ENCODE data around the gene MCOLN2. TPM values are rescaled to one million over a fixed set of nuclear protein-coding genes. Genes with fewer than 3 reads are reported as not detected.
"Not testable (repeated sequence)": the region's sequence is repeated elsewhere in the genome, so short reads cannot be mapped to it uniquely, and the experiment has no call there.

Gene MCOLN2
- total and polyA plus RNA-seq, 4 donors: 0.16 to 0.28 (median 0.25) TPM; not detected in 1

GRCh38 chr1:84908746-84909464 lies 88.0 kb downstream of the MCOLN2 start:
- not testable (repeated sequence) for H3K9ac ChIP-seq (ENCODE audit: low read depth in 1 of 2, low read length in 2 of 2); H3K27ac ChIP-seq (ENCODE audit: low read depth in 1 of 2, low read length in 2 of 2); DNase-seq (ENCODE audit: low spot score); H3K9me3 ChIP-seq (ENCODE audit: control insufficient read depth in 4 of 4, low read length in 3 of 4); H3K36me3 ChIP-seq (ENCODE audit: control insufficient read depth in 4 of 4, insufficient read depth in 3 of 4, low read depth in 1 of 4, low read length in 3 of 4); H3K4me1 ChIP-seq (ENCODE audit: control insufficient read depth in 4 of 4, insufficient read depth in 4 of 4, low read length in 3 of 4); H3K27me3 ChIP-seq (ENCODE audit: control insufficient read depth in 4 of 4, insufficient read depth in 4 of 4, low read length in 3 of 4); H3K4me3 ChIP-seq (ENCODE audit: low read depth in 1 of 3, low read length in 3 of 3)
- WGBS: 81% methylated on average over 4 of the region's 4 CpGs

GRCh38 chr1:84907095-84907827 lies 89.7 kb downstream of the MCOLN2 start:
- TF ChIP-seq HNF4A (conservative IDR thresholded peaks at IDR 0.05): no peak
- Histone ChIP-seq H3K4me3 (ENCODE audit: low read depth in 1 of 3, low read length in 3 of 3) (no peak overlapping the region), H3K9ac (ENCODE audit: low read depth in 1 of 2, low read length in 2 of 2) (no peak overlapping the region), H3K4me1 (ENCODE audit: control insufficient read depth in 4 of 4, insufficient read depth in 4 of 4, low read length in 3 of 4) (no peaks in the 10 kb centered on the region), H3K9me3 (ENCODE audit: control insufficient read depth in 4 of 4, low read length in 3 of 4) (no peaks in the 10 kb centered on the region), H3K27ac (ENCODE audit: low read depth in 1 of 2, low read length in 2 of 2) (no peak overlapping the region), H3K27me3 (ENCODE audit: control insufficient read depth in 4 of 4, insufficient read depth in 4 of 4, low read length in 3 of 4) (no peaks in the 10 kb centered on the region), H3K36me3 (ENCODE audit: control insufficient read depth in 4 of 4, insufficient read depth in 3 of 4, low read depth in 1 of 4, low read length in 3 of 4) (no peaks in the 10 kb centered on the region)
- no peak for DNase-seq (ENCODE audit: low spot score)
- 76% methylated on average over 6 of the region's 6 CpGs for WGBS

- not testable (repeated sequence) for H3K36me3 ChIP-seq (ENCODE audit: control insufficient read depth in 4 of 4, insufficient read depth in 3 of 4, low read depth in 1 of 4, low read length in 3 of 4); H3K9me3 ChIP-seq (ENCODE audit: control insufficient read depth in 4 of 4, low read length in 3 of 4); H3K27ac ChIP-seq (ENCODE audit: low read depth in 1 of 2, low read length in 2 of 2); DNase-seq (ENCODE audit: low spot score); H3K4me3 ChIP-seq (ENCODE audit: low read depth in 1 of 3, low read length in 3 of 3); H3K4me1 ChIP-seq (ENCODE audit: control insufficient read depth in 4 of 4, insufficient read depth in 4 of 4, low read length in 3 of 4); H3K27me3 ChIP-seq (ENCODE audit: control insufficient read depth in 4 of 4, insufficient read depth in 4 of 4, low read length in 3 of 4); H3K9ac ChIP-seq (ENCODE audit: low read depth in 1 of 2, low read length in 2 of 2)
- WGBS: 87% methylated on average over 7 of the region's 7 CpGs
Observed at GRCh38 chr1:84902727-84903126, 94.2 kb downstream of the MCOLN2 start.

- WGBS: 71% methylated on average over 1 of the region's 1 CpG
- TF ChIP-seq HNF4A (conservative IDR thresholded peaks at IDR 0.05): no peak
- Histone ChIP-seq H3K9me3 (ENCODE audit: control insufficient read depth in 4 of 4, low read length in 3 of 4) (no peaks in the 10 kb centered on the region), H3K27ac (ENCODE audit: low read depth in 1 of 2, low read length in 2 of 2) (no peak overlapping the region), H3K9ac (ENCODE audit: low read depth in 1 of 2, low read length in 2 of 2) (no peak overlapping the region), H3K36me3 (ENCODE audit: control insufficient read depth in 4 of 4, insufficient read depth in 3 of 4, low read depth in 1 of 4, low read length in 3 of 4) (no peaks in the 10 kb centered on the region), H3K4me3 (ENCODE audit: low read depth in 1 of 3, low read length in 3 of 3) (no peak overlapping the region), H3K27me3 (ENCODE audit: control insufficient read depth in 4 of 4, insufficient read depth in 4 of 4, low read length in 3 of 4) (peaks cover 0 to 4% (median 2%) of the 10 kb centered on the region in 4 donors), H3K4me1 (ENCODE audit: control insufficient read depth in 4 of 4, insufficient read depth in 4 of 4, low read length in 3 of 4) (no peaks in the 10 kb centered on the region)
- no peak for DNase-seq (ENCODE audit: low spot score)
Observed at GRCh38 chr1:84899969-84900368, 96.9 kb downstream of the MCOLN2 start.

- no peak overlapping the region for H3K4me3 ChIP-seq (ENCODE audit: low read depth in 1 of 3, low read length in 3 of 3)
- no peaks in the 10 kb centered on the region for H3K9me3 ChIP-seq (ENCODE audit: control insufficient read depth in 4 of 4, low read length in 3 of 4)
- H3K36me3 ChIP-seq (ENCODE audit: control insufficient read depth in 4 of 4, insufficient read depth in 3 of 4, low read depth in 1 of 4, low read length in 3 of 4): no peaks in the 10 kb centered on the region
- no peak overlapping the region for H3K9ac ChIP-seq (ENCODE audit: low read depth in 1 of 2, low read length in 2 of 2)
- H3K27me3 ChIP-seq (ENCODE audit: control insufficient read depth in 4 of 4, insufficient read depth in 4 of 4, low read length in 3 of 4): peaks cover 0 to 12% (median 9%) of the 10 kb centered on the region in 4 donors
- no peak overlapping the region for H3K27ac ChIP-seq (ENCODE audit: low read depth in 1 of 2, low read length in 2 of 2)
- 83% methylated on average over 2 of the region's 2 CpGs for WGBS
- peaks cover 4 to 10% (median 8%) of the 10 kb centered on the region in 4 donors for H3K4me1 ChIP-seq (ENCODE audit: control insufficient read depth in 4 of 4, insufficient read depth in 4 of 4, low read length in 3 of 4)
- DNase-seq (ENCODE audit: low spot score): no peak
- TF ChIP-seq REST (IDR thresholded peaks at IDR 0.05) (no peak), FOXA1 (IDR thresholded peaks at IDR 0.05) (no peak), ZBTB33 (IDR thresholded peaks at IDR 0.05) (no peak), MAX (IDR thresholded peaks at IDR 0.05) (no peak), NR2F2 (IDR thresholded peaks at IDR 0.05) (no peak), EGR1 (IDR thresholded peaks at IDR 0.05; ENCODE audit: low read depth in 2 of 2) (no peak), ATF3 (IDR thresholded peaks at IDR 0.05) (no peak), JUND (IDR thresholded peaks at IDR 0.05) (no peak), RAD21 (IDR thresholded peaks at IDR 0.05) (no peak), GABPA (IDR thresholded peaks at IDR 0.05 in 1 of 2, conservative IDR thresholded peaks at IDR 0.05 in 1 of 2) (no peak)
Observed at GRCh38 chr1:84896279-84896678, 100.6 kb downstream of the MCOLN2 start.
